ENCODE data around the gene DEFB131A.
"Not testable (repeated sequence)": the region's sequence is repeated elsewhere in the genome, so short reads cannot be mapped to it uniquely, and the experiment has no call there.

The DEFB131A gene, protein sequence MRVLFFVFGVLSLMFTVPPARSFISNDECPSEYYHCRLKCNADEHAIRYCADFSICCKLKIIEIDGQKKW

GRCh38 chr4:9444114-9444513, at the start of gene DEFB131A:
Gene DEFB131A (plus strand): TSS chr4:9444414. CDS start chr4:9444534, 120 bp downstream.
- DNase-seq (ENCODE audit: low spot score); H3K27ac ChIP-seq; H3K4me3 ChIP-seq: not testable (repeated sequence)

DNA sequence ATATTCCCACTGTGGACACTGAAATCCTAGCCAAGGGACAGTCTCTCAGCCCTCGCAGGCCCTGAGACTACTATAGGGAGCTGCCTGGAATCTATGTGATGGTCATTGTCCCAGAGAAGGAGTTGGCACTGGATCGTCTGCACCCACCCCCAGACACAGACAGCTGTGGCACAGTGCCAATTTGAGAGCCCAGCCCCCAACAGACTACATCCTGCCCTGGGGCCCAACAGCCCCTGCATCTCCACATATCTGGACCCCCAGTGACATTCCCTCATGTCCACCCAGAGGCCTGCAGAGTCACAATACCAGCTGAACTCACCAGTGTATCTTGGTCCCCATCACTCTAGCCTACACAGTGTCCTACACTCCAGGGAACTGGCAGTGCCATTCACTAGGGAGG, 38.4 kb upstream of the DEFB131A start:
- H3K27ac ChIP-seq; H3K4me3 ChIP-seq; DNase-seq (ENCODE audit: low spot score): not testable (repeated sequence)

GRCh38 chr4:9406491-9406890, 37.7 kb upstream of the DEFB131A start:
- H3K27ac ChIP-seq; DNase-seq (ENCODE audit: low spot score); H3K4me3 ChIP-seq: not testable (repeated sequence)

DNA sequence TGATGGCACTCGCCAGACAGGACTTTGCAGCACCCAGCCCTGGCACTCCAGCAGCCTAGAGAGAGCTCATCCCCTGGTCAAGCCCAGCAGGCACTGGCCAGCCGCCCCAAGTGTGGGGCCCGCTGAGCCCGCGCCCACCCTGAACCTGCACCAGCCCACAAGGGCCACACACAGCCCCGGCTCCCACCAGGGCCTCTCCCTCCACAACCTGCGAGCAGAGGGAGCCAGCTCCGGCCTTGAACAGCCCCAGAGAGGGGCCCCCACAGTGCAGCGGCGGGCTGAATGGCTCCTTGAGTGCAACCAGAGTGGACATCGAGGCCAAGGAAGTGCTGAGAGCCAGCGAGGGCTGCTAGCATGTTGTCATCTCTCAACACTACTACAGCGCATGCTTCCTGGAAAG, 34.4 kb upstream of the DEFB131A start:
- no peak for DNase-seq (ENCODE audit: low spot score)
- TF ChIP-seq CTCF (IDR thresholded peaks at IDR 0.05): no peak
- Histone ChIP-seq H3K27ac (no peak overlapping the region), H3K4me3 (no peak overlapping the region)

DNA sequence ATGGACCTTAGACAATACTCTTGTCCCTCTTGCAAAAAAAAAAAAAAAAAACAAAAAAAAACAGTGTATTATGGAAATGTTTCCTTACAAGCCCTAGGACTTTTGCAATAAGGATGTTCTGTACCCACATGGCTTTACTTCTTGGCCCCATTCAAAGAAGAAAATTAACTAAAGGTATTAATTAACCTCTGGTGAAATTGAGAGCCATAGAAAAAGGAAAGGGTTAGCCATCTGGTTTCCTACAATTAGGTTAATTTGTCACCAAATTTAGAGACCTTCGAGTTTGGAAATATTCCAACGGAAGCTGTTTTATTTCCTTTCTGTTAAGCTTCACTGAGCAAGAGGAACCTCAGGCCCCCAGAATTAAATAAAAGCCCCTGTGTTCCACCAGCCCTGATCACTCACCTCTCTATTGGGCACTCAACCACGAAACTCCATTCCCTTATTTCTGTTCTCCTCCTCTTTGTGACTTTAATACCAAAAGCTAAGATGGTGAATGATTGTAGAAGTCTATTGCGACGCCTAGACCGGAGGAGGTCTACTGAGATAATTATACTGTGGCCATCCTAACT, 22.2 kb upstream of the DEFB131A start:
- not testable (repeated sequence) for H3K27ac ChIP-seq; H3K4me3 ChIP-seq; DNase-seq (ENCODE audit: low spot score)

DNA sequence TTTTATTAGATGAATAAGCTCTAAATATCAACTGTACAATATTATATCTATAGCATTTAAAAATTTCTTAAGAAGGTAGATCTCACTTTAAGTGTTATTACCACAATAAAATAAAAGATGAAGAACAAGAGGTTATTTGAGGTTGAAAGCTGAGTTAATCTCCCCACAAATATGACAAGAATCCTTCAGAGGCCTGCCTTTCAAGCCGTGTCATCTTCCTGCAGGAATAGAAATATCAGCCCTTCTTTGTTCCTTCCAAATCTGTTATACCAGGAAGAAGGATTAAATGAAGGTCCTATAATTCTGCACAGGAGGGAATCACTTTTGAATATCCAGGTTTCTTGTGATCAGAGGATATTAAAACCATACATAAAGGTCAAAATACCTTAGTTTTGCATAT, 18.3 kb upstream of the DEFB131A start:
- DNase-seq (ENCODE audit: low spot score): not testable (repeated sequence)

DNA sequence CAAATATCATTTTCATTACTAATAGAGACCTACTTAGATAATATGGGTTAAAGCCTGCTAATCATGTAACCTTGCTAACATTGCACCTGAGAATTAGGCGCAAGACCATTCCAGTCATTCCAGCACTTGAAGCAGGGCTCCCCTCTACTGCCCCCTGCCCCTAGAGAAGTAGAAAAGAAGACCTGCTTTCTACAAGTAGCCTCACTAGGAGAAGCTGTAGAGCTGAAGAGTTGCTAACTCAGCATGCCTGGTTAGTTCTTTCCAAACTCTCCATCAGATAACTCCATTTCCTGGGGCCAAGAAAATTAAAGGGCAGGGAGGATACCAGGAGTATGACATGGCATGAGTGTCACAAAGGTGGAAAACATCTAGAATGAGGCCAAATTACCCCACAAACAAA, 14.2 kb upstream of the DEFB131A start:
- not testable (repeated sequence) for DNase-seq (ENCODE audit: low spot score); H3K27ac ChIP-seq; H3K4me3 ChIP-seq

More for the DNA sequence above, 18.3 kb upstream of the DEFB131A start:
- H3K4me3 ChIP-seq, H3K27ac ChIP-seq: not testable (repeated sequence)

DNA sequence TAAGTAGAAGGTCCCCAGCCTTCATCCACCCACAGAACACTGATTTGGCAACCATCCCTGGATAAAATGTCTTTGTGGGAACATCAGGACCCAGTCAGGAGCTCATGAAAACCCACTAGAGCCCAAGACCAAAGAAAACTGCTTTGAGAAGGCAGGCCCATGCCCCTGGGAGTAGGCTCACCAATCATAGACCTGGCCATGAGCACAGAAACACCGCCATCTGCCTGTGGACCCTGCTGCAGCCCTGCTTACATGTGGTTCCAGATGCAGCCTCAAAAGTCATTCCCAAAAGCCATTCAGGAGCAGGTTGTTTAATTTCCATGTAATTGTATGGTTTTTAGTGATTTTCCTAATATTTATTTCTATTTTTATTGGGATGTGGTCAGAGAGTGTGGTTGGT, 10.9 kb upstream of the DEFB131A start:
- H3K27ac ChIP-seq; H3K4me3 ChIP-seq; DNase-seq (ENCODE audit: low spot score): not testable (repeated sequence)

DNA sequence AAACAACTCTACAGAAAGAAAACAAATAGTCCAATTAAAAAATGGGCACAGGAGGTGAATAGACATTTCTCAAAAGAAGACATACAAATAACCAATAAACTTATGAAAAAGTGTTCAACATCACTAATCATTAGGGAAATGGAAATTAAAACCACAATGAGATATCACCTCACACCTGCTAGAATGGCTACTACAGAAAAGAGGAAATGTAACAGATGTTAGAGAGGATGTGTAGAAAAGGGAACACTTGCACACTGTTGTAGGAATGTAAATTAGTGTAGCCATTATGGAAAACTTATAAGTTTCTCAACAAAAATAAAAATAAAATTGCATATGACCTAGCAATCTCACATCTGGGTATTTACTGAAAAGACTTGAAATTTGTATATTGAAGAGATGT, 7.5 kb upstream of the DEFB131A start:
- not testable (repeated sequence) for DNase-seq (ENCODE audit: low spot score); H3K4me3 ChIP-seq

GRCh38 chr4:9442355-9442754, 1.9 kb upstream of the DEFB131A start:
- not testable (repeated sequence) for H3K4me3 ChIP-seq; H3K27ac ChIP-seq; DNase-seq (ENCODE audit: low spot score)

More for the DNA sequence above, 7.5 kb upstream of the DEFB131A start:
- H3K27ac ChIP-seq: not testable (repeated sequence)

GRCh38 chr4:9444681-9445080, 467 bp downstream of the DEFB131A start:
- H3K4me3 ChIP-seq; DNase-seq (ENCODE audit: low spot score); H3K27ac ChIP-seq: not testable (repeated sequence)

- not testable (repeated sequence) for H3K4me3 ChIP-seq; H3K27ac ChIP-seq; DNase-seq (ENCODE audit: low spot score)
These were observed 8.0 kb downstream of the DEFB131A start for GRCh38 chr4:9452251-9452650.

GRCh38 chr4:9454284-9454683, 10.1 kb downstream of the DEFB131A start:
- H3K27ac ChIP-seq; DNase-seq (ENCODE audit: low spot score); H3K4me3 ChIP-seq: not testable (repeated sequence)

DNA sequence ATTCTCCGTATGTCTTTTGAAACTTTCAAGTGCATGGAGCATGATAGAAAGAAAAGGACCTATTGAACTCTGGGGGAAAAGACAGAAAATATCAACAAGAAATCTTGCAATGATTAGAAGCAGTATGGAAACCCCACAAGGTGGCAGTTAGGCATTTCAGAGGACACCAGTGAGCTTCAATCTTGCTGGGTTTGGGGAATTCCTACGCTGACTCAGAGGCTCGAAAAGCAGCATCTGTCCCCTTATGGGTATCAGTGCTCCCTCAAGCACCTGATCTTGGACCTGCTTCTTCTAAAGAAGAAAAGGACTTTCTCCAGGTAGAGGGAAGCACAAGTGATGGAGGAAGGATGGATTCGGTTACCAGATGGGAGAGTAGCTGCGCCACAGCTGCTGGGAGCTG, 10.8 kb downstream of the DEFB131A start:
- not testable (repeated sequence) for DNase-seq (ENCODE audit: low spot score); H3K27ac ChIP-seq; H3K4me3 ChIP-seq

DNA sequence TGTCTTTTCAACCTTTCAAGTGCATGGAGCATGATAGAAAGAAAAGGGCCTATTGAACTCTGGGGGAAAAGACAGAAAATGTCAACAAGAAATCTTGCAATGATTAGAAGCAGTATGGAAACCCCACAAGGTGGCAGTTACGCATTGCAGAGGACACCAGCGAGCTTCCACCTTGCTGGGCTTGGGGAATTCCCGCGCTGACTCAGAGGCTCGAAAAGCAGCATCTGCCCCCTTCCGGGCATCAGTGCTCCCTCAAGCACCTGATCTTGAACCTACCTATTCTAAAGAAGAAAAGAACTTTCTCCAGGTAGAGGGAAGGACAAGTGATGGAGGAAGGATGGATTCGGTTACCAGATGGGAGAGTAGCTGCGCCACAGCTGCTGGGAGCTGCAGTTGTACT, 35.3 kb downstream of the DEFB131A start:
- H3K27ac ChIP-seq; DNase-seq (ENCODE audit: low spot score); H3K4me3 ChIP-seq: not testable (repeated sequence)

- not testable (repeated sequence) for DNase-seq (ENCODE audit: low spot score); H3K4me3 ChIP-seq; H3K27ac ChIP-seq
These were observed 35.9 kb downstream of the DEFB131A start for GRCh38 chr4:9480066-9480465.

DNA sequence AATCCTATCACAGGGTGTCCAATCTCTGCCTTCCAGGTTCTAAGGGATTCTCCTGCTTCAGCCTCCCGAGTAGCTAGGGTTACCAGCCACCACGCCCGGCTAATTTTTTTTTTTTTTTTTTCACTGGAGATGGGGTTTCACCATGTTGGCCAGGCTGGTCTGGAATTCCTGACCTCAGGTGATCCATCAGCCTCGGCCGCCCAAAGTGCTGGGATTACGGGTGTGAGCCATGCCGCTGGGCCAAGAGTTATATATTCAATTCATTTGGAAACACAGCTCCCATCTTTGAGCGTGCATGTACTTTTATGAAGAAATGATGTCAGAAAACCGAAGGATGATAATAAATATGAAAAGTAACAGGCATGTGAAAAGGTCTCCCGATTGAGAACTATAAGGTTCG, 38.7 kb downstream of the DEFB131A start:
- not testable (repeated sequence) for DNase-seq (ENCODE audit: low spot score); H3K27ac ChIP-seq; H3K4me3 ChIP-seq

DNA sequence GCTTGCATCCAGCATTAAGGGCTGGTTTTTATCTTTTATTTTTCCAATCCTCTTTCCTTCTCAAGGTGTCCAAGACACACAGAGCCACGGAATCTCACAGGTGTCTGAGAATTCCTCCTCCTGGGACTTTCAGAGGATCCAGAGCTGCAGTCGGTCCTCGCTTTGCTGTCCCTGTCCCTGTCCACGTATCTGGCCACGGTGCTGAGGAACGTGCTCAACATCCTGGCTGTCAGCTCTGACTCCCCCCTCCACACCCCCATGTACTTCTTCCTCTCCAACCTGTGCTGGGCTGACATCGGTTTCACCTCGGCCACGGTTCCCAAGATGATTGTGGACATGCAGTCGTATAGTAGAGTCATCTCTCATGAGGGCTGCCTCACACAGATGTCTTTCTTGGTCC, 39.5 kb downstream of the DEFB131A start:
- DNase-seq (ENCODE audit: low spot score): peak; percentile 35
- not testable (repeated sequence) for H3K4me3 ChIP-seq, H3K27ac ChIP-seq

DNA sequence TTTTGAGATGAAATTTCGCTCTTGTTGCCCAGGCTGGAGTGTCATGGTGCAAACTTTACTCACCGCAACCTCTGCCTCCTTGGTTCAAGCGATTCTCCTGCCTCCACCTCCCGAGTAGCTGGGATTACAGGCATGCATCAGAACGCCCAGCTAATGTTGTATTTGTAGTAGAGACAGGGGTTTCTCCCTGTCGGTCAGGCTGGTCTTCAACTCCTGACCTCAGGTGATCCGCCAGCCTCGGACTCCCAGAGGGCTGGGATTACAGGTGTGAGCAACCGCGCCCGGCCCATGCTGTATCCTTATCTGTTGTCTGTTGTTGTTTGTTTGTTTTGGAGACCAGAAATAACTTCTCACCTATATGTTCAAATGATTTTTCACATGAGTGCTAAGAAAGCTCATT, 42.7 kb downstream of the DEFB131A start:
- not testable (repeated sequence) for H3K4me3 ChIP-seq; DNase-seq (ENCODE audit: low spot score); H3K27ac ChIP-seq

Measured in coronary artery (tissue), 2 donors.